GM18519 (cell line): ENCODE data around the gene DUOX1.

Experiments
- ATAC-seq: cut with Tn5 transposase; IDR thresholded peaks from one replicate; pipeline ENCODE4 v1.9.1; 2021; ENCODE audit warnings: mild to moderate bottlenecking, moderate library complexity; ENCODE audit not compliant: unreplicated experiment, low FRiP score

Gene DUOX1

DNA sequence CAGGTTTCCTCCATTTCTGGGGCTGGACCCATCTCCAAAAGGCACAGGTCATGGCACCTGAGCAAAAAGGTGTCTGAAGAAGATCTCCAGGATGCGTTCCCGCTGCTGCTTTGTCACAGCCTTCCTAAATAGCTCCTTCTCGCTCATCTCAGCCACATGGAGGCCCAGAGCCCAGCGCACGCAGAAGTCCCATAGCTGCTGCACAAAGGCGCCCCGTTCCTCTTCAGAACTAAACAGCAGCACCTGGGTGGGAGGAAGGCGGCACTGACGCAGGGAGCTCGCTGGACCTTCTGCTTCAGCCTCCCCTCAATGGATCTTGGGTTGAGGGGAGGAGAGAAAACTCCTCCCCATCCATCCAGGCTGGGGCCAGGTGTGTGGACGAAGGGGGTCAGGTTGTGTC lies 24.2 kb upstream of the DUOX1 start:
- no peak for ATAC-seq

GRCh38 chr15:45106002-45106790 lies 23.6 kb upstream of the DUOX1 start:
- ATAC-seq: no peak

DNA sequence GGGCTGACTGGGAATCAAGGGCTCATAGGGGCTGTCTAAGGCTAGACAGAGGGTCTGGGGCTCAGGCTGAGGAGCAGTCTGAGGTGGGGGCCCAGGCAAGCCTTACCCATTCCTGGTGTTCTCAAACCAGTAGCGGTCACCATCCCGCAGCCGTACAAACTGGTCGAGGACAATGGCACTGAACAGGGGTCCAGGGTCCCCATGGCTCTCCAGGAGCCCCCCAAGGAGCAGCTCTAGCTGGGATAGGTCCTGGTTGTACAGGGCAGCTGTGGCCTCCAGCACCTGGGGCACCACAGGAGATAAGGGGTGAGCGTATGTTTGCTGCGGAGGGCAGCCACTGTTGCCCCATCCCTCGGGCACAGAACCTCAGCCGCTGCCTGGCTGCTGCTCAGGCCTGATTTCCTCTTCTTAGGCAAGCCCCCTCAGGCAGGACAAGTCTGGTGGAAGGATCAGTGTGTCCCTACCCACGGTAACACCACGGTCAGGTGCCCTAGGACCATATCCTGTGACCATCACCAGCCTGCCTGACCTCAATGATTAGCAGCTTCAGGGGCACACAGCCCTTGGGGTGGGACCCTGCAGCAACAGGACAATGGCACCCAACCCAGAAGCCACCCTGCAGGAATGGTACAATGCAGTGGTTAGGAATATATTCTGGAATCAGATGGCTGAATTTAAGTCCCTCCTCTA lies 21.7 kb upstream of the DUOX1 start:
- ATAC-seq: no peak

DNA sequence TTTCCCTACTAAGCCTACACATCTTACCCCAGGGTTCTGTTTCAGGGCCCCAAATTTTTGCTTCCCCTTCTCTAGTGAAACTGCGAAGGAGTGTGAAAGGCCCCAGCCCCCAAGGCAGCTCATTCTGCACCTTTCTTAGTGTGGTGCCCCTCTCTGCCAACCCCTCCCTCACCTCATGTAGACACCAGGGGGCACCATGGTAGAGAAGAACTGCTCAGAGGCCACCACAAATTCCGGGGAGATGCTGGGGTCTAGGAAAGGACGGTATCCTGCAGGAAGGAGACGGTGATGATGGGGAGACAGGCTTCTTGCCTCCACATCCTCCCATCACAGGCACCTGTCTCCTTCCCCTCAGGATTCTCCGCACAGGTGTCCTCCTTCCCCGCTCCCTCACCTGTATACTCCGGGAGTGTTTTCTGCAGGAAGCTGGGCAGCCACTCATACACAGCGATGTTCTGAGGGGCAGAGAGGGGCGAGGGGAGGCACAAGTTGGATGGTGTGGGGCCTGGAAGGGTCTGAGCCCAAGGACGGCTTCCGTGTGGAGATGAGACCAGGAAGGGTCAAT lies 19.5 kb upstream of the DUOX1 start:
- no peak for ATAC-seq

GRCh38 chr15:45111390-45112142 lies 18.2 kb upstream of the DUOX1 start:
- ATAC-seq: no peak

DNA sequence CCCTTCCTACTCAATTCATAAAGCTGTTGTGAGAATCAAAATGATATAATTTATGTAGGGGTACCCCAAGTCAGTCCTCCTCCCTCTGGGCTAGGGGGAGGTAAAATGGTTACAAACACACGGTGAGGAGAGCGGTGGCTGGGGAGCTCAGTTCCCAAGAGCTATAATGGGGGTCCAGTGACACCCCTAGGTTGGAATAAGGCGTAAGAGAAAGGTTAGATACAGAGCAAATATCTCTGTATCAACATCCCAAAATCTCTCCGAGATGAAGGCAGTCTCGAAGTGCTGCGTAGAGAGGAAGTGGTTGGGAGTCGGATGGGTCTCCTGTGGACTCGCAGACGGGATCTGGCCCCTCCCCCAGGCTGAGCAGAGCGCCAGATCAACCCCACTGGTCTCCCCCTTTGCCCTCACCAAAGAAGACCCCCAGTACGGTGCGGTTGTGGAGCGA lies 17.6 kb upstream of the DUOX1 start:
- ATAC-seq: no peak

- no peak for ATAC-seq
Measured at GRCh38 chr15:45112591-45113379, 17.0 kb upstream of the DUOX1 start.

DNA sequence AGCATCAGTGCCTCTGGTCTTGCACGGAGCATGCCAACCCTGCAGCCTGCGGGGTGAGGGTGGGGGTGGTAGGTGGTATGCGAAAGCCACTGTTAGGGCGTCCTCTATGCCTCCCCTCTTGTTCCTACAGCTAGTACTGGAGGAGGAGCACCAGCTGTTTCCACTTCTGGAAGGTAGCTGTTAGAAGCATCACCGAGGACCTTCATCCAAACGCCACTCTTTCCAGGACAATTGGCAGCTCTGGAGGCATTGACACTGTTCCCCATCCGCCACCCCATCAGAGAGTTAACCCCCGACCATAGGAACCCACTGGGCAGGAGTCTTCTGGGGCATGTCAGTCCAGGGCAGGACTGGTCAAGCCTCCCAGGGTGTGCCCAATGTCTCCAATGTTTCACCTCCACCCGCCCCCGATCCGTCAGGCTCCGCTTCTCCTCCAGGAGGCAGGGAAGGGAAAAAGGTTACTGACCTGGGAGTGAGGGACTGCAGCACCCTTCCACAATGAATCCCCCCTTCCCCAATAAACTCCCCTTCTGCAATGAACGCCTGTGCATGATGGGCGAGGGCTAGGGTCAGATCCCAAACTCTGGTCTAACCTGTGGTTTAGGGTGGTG lies 16.3 kb upstream of the DUOX1 start:
- ATAC-seq: no peak

DNA sequence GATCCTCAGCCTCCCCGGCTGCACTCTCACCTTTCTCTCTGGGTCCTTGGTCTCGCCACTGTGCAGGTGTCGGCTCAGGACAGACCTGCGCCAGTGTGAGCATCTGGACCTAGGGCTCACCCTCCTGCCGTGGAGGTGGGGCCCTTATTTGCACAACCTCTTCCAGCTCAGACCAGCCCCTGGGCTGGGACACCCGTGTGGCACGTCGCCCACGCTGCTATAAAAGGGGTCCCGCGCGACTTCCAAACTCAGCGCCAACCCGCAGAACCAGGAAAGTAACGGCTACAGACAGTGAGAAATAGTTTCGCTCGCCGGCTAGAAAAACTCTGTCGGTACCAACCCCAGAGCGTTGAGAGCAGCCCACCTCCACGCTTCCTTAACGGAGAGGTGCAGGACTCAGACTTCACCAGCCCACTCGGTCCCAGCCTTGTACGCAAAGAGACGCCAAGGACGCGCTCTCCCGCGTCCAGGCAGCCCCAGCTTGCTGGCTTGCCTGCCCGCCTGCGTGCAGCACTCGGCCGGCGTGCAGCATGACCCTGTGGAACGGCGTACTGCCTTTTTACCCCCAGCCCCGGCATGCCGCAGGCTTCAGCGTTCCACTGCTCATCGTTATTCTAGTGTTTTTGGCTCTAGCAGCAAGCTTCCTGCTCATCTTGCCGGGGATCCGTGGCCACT lies 15.6 kb upstream of the DUOX1 start, which contains the start of the genes DUOX2 and DUOXA2:
TSS of gene DUOX2 (minus strand) at position 97 of the 675 bp plus-strand sequence. CDS start 761 bp downstream, outside the sequence.
TSS of gene DUOXA2 (plus strand) at position 251 of the 675 bp plus-strand sequence. CDS start at position 531, 280 bp downstream.
- ATAC-seq: no peak

GRCh38 chr15:45114751-45115085 lies 15.1 kb upstream of the DUOX1 start:
- no peak for ATAC-seq

DNA sequence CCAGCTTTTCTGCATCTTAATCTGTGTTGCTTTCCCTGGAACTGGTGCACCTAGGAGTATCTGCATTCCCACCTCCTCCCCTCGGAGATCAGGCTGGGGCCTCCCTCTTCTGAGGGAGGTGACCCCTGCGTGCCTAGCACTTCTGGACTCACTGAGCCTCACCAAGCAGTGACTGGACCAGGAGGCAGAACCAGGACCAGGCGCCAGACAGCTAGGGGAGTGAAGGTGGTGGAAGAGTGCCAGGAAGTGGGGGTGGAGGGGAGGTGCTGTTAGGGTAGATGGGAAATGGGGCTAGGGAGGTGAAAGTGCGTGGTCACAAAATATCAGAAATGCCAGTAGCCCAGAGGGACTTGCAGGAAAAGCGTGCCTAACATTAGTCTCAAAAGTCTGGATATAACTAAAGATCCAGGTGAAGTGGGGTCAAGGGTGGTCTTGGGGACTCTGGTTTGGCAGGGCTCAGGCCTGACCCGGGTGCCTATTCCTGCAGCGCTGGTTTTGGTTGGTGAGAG lies 14.4 kb upstream of the DUOX1 start:
- no peak for ATAC-seq

DNA sequence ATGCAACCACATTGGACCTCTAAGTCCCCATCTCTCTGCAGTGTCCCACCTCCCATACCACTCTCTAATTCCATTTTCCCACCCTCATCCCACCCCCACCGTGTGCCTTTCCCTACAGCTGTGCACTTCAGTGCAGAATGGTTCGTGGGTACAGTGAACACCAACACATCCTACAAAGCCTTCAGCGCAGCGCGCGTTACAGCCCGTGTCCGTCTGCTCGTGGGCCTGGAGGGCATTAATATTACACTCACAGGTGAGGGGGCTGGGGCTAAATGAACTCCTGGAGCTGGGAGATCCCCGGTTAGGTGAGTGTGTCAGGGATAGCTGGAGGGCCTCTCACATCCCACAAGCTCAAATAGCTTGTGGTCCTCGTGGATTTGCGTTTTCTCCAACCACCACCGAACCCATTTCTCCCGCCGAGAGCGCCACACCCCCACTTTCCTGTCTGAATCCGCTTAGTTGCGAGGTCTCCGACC lies 13.8 kb upstream of the DUOX1 start:
- ATAC-seq: no peak

- no peak for ATAC-seq
Measured at GRCh38 chr15:45116482-45117307, 13.1 kb upstream of the DUOX1 start.

DNA sequence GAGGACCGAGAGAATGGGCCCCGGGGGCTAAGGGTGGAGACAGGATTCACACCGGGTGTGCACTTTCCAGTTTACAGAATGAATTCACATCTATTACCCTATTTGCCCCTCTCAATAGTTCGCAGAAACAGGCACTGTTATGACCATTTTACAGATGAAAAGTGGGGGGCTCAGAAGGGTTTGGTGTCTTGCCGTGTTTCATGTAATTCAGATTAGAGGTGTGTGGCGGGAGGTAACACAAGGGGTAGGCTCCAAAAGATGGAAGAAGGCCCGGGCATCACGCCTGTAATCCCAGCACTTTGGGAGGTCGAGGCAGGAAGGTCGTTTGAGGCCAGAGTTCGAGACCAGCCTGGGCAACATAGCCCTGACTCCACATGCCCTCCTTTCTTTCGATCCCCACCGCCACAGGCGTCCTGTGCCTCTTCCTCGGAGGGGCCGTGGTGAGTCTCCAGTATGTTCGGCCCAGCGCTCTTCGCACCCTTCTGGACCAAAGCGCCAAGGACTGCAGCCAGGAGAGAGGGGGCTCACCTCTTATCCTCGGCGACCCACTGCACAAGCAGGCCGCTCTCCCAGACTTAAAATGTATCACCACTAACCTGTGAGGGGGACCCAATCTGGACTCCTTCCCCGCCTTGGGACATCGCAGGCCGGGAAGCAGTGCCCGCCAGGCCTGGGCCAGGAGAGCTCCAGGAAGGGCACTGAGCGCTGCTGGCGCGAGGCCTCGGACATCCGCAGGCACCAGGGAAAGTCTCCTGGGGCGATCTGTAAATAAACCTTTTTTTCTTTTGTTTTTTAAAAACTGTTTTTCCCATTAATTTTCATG lies 12.3 kb upstream of the DUOX1 start:
- no peak for ATAC-seq

- peak; percentile 73 for ATAC-seq
Measured at GRCh38 chr15:45118131-45118588, 11.6 kb upstream of the DUOX1 start.

DNA sequence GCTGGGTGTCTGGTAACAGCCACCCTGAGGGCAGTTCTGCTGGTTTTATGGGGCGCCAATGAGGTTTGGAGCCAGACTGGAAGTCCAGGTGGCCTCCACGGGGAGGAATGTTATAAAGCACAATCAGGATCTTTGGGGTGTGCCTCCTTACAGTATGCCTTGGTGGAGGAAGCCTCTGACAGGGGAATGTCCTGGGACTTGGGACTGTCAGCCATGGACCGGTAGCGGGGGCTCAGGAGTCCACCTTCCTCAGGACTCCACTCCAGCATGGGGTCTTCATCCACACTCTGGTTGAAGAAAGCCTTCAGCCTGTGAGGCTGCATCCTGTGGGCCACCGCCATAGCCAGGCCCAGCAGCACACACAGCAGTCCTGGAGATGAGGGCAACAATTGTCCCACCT lies 10.8 kb upstream of the DUOX1 start:
- no peak for ATAC-seq
